Head of caudate nucleus (tissue), 42 donors: ENCODE results near the gene EIF1AX.
"Not testable (repeated sequence)": the region's sequence is repeated elsewhere in the genome, so short reads cannot be mapped to it uniquely, and the experiment has no call there.

Source experiments
- DNase-seq, 42 donors: peaks; one replicate each; pipeline versions ENCODE4 v3.0.0 to v3.0.0-alpha.2; 2020 to 2021; ENCODE audit warnings: mixed read lengths in 7 of 42
- intact Hi-C: fragments of 100-400 bp; cut with DNase I; formaldehyde crosslinking; loops from one replicate; pipeline ENCODE4 v1.15.0; 2022

Gene EIF1AX

GRCh38 chrX:20130357-20130756, 11.3 kb downstream of the EIF1AX start:
- intact Hi-C loops = no loop called here

GRCh38 chrX:20129547-20129946, 12.1 kb downstream of the EIF1AX start:
- no peak for DNase-seq
- intact Hi-C loops = no loop called here

More at GRCh38 chrX:20130357-20130756, 11.3 kb downstream of the EIF1AX start:
- DNase-seq = no peak

- DNase-seq = no peak
- intact Hi-C loops = no loop called here
These were observed 13.0 kb downstream of the EIF1AX start for GRCh38 chrX:20128670-20129069.

GRCh38 chrX:20127440-20127839, 14.2 kb downstream of the EIF1AX start:
- intact Hi-C loops, DNase-seq: not testable (repeated sequence)

- DNase-seq, intact Hi-C loops: not testable (repeated sequence)
These were observed 14.8 kb downstream of the EIF1AX start for GRCh38 chrX:20126833-20127232.

DNA sequence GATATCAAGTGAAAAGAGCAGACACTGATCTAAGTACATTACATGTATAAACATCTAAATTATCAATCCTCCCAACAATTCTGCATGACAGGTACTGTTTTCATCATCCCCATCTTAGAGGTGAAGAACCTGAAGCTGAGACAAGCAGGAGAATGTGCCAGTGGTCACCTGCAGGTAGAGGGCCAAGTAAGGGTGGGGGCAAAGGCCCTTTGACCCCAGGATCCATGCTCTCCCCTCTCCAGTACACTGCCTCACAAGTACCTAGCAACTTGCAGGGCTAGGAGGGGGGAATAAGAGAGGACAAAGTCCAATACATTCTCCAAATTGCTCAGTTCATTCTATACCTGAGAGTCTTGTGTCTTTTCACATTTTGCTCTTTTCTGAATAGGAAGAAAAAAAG, 16.7 kb downstream of the EIF1AX start:
- DNase-seq = no peak
- intact Hi-C loops = no loop called here

GRCh38 chrX:20118065-20118824, 23.4 kb downstream of the EIF1AX start:
- DNase-seq = no peak
- intact Hi-C loops = no loop called here

GRCh38 chrX:20116577-20117240, 24.9 kb downstream of the EIF1AX start, which contains the start of gene MAP7D2:
Gene MAP7D2 (minus strand): TSS chrX:20116907. CDS start chrX:20116879, 28 bp downstream.
- intact Hi-C loops = no loop called here
- DNase-seq = peak in 37 of 42 donors; percentile 5 to 67 (median 33)

DNA sequence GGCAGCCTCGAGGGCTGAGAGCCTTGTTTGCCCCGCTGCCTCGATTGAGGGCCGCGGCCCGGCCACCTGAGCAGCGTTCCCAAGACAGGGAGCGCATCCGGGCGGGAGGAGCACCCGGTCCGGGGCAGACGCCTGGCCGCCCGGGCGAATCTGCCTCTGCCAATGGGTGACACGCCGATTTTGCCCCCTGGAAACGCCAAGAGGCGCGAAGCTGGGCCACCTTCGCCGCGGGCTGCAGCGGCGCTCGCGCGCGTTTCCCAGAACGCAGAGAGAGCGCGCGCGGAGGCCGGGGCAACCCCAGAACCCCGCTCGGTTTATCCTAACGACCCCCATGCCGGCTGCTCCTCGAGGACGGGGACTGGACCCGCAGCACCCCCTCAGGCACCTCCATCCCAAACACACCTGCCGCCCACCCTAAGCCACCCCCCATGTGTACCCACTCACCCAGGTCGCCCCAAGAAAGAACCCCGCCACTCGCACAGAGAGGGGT, 25.5 kb downstream of the EIF1AX start:
- intact Hi-C loops = no loop called here
- DNase-seq = peak in 12 of 42 donors; percentile 0 to 34 (median 16)

DNA sequence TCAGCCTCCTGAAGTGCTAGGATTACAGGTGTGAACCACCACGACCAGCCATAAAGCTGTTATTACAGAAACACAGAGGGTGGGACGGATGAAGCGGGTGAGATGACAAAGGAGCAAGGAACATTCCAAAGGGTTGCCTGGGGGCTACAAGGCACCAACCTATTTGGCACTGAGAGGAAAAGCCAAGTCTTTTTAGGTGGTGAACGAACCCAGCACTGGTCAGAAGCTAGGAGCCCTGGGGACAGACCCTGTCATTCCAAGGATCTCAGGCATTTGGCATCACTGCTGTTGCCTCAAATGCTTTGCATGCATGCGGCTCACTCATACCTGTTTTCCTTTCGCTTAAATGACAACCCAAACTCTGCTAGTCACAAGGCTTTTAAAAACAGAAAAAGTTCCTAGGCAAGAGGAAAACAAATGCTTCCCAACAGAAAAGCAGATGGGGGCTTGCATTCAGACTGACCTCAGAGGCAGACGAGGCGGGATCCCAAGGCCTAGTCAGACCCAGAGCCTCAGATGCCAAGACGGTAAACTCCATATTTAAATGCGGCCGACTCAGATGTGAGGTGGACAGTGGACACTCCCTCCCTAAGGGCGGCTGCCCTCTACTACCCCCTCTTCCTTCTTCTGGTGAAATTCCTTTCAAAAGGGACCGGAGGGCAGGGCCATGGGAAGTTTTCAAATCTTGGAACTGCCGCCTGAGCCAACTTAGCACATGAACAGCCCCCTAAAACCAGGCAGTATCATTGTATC, 29.4 kb downstream of the EIF1AX start:
- intact Hi-C loops = no loop called here

GRCh38 chrX:20111271-20111670, 30.4 kb downstream of the EIF1AX start:
- intact Hi-C loops = no loop called here
- no peak for DNase-seq

More for the DNA sequence above, 29.4 kb downstream of the EIF1AX start:
- DNase-seq = no peak

- no peak for DNase-seq
- intact Hi-C loops = no loop called here
These were observed 39.6 kb downstream of the EIF1AX start for GRCh38 chrX:20101934-20102581.

GRCh38 chrX:20091499-20091898, 50.1 kb downstream of the EIF1AX start:
- no peak for DNase-seq
- intact Hi-C loops = no loop called here

DNA sequence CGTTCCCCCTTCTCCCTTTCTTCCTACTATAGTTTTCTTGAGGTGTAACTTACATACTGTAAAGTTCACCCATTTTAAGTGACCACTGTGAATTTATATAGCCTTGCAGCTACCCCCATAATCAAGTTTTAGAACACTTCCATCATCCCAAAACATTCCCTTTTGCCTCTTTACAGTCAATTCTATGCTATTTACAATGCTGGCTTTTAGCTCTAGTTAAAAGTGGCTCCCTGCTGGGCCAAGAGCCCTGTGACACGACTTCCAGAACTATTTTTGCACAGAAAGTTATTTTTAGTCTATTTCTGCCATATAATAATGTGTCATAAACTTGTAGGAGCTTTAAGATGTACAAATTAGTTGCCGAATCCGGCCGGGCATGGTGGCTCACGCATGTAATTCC, 51.8 kb downstream of the EIF1AX start:
- intact Hi-C loops = no loop called here
- DNase-seq = no peak

GRCh38 chrX:20080277-20080676, 61.4 kb downstream of the EIF1AX start:
- no peak for DNase-seq
- intact Hi-C loops = no loop called here
